GM18502 (cell line): ENCODE data around the gene SPATA20.

Source experiments
- ATAC-seq: cut with Tn5 transposase; IDR thresholded peaks from one replicate; pipeline ENCODE4 v1.9.1; 2021; ENCODE audit warnings: mild to moderate bottlenecking; ENCODE audit not compliant: unreplicated experiment, poor library complexity

SPATA20 gene

GRCh38 chr17:50557630-50558029 lies 10.7 kb downstream of the SPATA20 start:
- no peak for ATAC-seq

GRCh38 chr17:50558091-50558490 lies 11.1 kb downstream of the SPATA20 start:
- no peak for ATAC-seq

- ATAC-seq: no peak
These were observed 11.6 kb downstream of the SPATA20 start for GRCh38 chr17:50558581-50558940.

GRCh38 chr17:50558941-50559614 lies 12.1 kb downstream of the SPATA20 start:
- no peak for ATAC-seq

- ATAC-seq: no peak
These were observed 12.8 kb downstream of the SPATA20 start for GRCh38 chr17:50559674-50560184.

GRCh38 chr17:50560185-50560824 lies 13.3 kb downstream of the SPATA20 start, which contains the start of gene CACNA1G:
Gene CACNA1G, plus strand, starts transcription at chr17:50560715. Its CDS starts 745 bp downstream, at chr17:50561460.
- ATAC-seq: peak; percentile 91

- ATAC-seq: no peak
These were observed 14.2 kb downstream of the SPATA20 start for GRCh38 chr17:50560931-50561745.

- no peak for ATAC-seq
These were observed 14.8 kb downstream of the SPATA20 start for GRCh38 chr17:50561746-50562141.

- ATAC-seq: no peak
These were observed 15.5 kb downstream of the SPATA20 start for GRCh38 chr17:50562242-50563091.

GRCh38 chr17:50563092-50563511 lies 16.1 kb downstream of the SPATA20 start:
- no peak for ATAC-seq

GRCh38 chr17:50564916-50565315 lies 17.9 kb downstream of the SPATA20 start:
- ATAC-seq: no peak

GRCh38 chr17:50565402-50566350 lies 18.7 kb downstream of the SPATA20 start:
- ATAC-seq: no peak

- no peak for ATAC-seq
These were observed 19.9 kb downstream of the SPATA20 start for GRCh38 chr17:50566886-50567285.

GRCh38 chr17:50568659-50569058 lies 21.7 kb downstream of the SPATA20 start:
- no peak for ATAC-seq

GRCh38 chr17:50569592-50569991 lies 22.6 kb downstream of the SPATA20 start:
- no peak for ATAC-seq

GRCh38 chr17:50570032-50570431 lies 23.1 kb downstream of the SPATA20 start:
- no peak for ATAC-seq

GRCh38 chr17:50570528-50570927 lies 23.6 kb downstream of the SPATA20 start:
- ATAC-seq: no peak

GRCh38 chr17:50571681-50572080 lies 24.7 kb downstream of the SPATA20 start:
- no peak for ATAC-seq

GRCh38 chr17:50572541-50572940 lies 25.6 kb downstream of the SPATA20 start:
- no peak for ATAC-seq
